IMR-90 (cell line): ENCODE measurements around the gene NHSL2. TPM values are rescaled to one million over a fixed set of nuclear protein-coding genes. Genes with fewer than 3 reads are reported as not detected.

Source experiments
- ATAC-seq: fragments of 200-7000 bp; cut with Tn5 transposase; 2 replicates; pipeline ENCODE4 v1.9.1; 2020; ENCODE audit warnings: low read depth, mild to moderate bottlenecking, moderate library complexity
- BruUV-seq: library from RNA; stranded (reverse); fragments of 400-500 nt; replicated peaks from 2 replicates; lab custom pipeline; 2021; lab: Mats Ljungman, UMichigan
- CTCF ChIA-PET: fragments of 300-600 bp; formaldehyde crosslinking; extraction: SDS; loops from one replicate; lab custom pipeline; 2021; ENCODE audit warnings: antibody characterized with exemption; lab: Yijun Ruan, JAX
- POLR2A ChIA-PET: fragments of 300-600 bp; sonication (Branson Sonifier 250); formaldehyde crosslinking; loops from one replicate; lab custom pipeline; 2022; ENCODE audit warnings: antibody characterized with exemption; ENCODE audit not compliant: unreplicated experiment; lab: Charles Lee
- DNase-seq: peaks from one replicate; pipeline ENCODE4 v3.0.0; 2013
- H2AFZ ChIP-seq: replicated peaks from 2 replicates; pipeline ENCODE3; 2013; ENCODE audit warnings: low read length, mild to moderate bottlenecking; ENCODE audit not compliant: poor library complexity
- H2AK5ac ChIP-seq: 2 replicates; pipeline ENCODE4 v1.6.1; 2013; ENCODE audit warnings: low read depth, low read length, inconsistent platforms
- H2AK9ac ChIP-seq: replicated peaks from 2 replicates; pipeline ENCODE3; 2013; ENCODE audit warnings: mild to moderate bottlenecking, low read depth, low read length, moderate library complexity; ENCODE audit not compliant: poor library complexity
- H2BK120ac ChIP-seq: 2 replicates; pipeline ENCODE4 v1.6.1; 2013; ENCODE audit warnings: low read depth, low read length, inconsistent platforms
- H2BK15ac ChIP-seq: 3 replicates; pipeline ENCODE4 v1.6.1; 2013; ENCODE audit warnings: low read depth, low read length, inconsistent platforms
- H2BK20ac ChIP-seq: 2 replicates; pipeline ENCODE4 v1.6.1; 2013; ENCODE audit warnings: low read depth, mild to moderate bottlenecking, inconsistent platforms, low read length, moderate library complexity
- H2BK5ac ChIP-seq: 2 replicates; pipeline ENCODE4 v1.6.1; 2013; ENCODE audit warnings: mild to moderate bottlenecking, low read depth, low read length, inconsistent platforms; ENCODE audit not compliant: poor library complexity, severe bottlenecking
- H3K14ac ChIP-seq: replicated peaks from 2 replicates; pipeline ENCODE4 v1.6.1; 2013; ENCODE audit warnings: low read depth, low read length, inconsistent platforms
- H3K18ac ChIP-seq: 2 replicates; pipeline ENCODE4 v1.6.1; 2013; ENCODE audit warnings: low read depth, low read length, control low read depth
- H3K23ac ChIP-seq: 2 replicates; pipeline ENCODE4 v1.6.1; 2013; ENCODE audit warnings: low read depth, low read length, inconsistent platforms
- H3K27ac ChIP-seq: 2 replicates; pipeline ENCODE4 v1.5.1; 2013; ENCODE audit warnings: mild to moderate bottlenecking, control low read depth, low read length; ENCODE audit not compliant: insufficient read depth
- H3K27me3 ChIP-seq: 2 replicates; pipeline ENCODE4 v1.6.1; 2013; ENCODE audit warnings: low read length; ENCODE audit not compliant: control insufficient read depth, insufficient read depth
- H3K36me3 ChIP-seq: 2 replicates; pipeline ENCODE4 v1.6.1; 2013; ENCODE audit warnings: low read length, mixed read lengths; ENCODE audit not compliant: control insufficient read depth, insufficient read depth
- H3K4ac ChIP-seq: 2 replicates; pipeline ENCODE4 v1.6.1; 2013; ENCODE audit warnings: low read depth, low read length, inconsistent platforms
- H3K4me1 ChIP-seq: 2 replicates; pipeline ENCODE4 v1.6.1; 2013; ENCODE audit warnings: low read length, mixed read lengths; ENCODE audit not compliant: control insufficient read depth, insufficient read depth
- H3K4me2 ChIP-seq: 2 replicates; pipeline ENCODE4 v1.6.1; 2013; ENCODE audit warnings: low read depth, mild to moderate bottlenecking, control low read depth, low read length, moderate library complexity
- H3K4me3 ChIP-seq: 2 replicates; pipeline ENCODE4 v1.5.1; 2013; ENCODE audit warnings: low read depth, mild to moderate bottlenecking, control low read depth, low read length, moderate library complexity; ENCODE audit not compliant: insufficient read depth
- H3K56ac ChIP-seq: 2 replicates; pipeline ENCODE4 v1.6.1; 2013; ENCODE audit warnings: low read length, inconsistent platforms; ENCODE audit not compliant: insufficient read depth; ENCODE audit errors: extremely low read depth
- H3K79me1 ChIP-seq, 2 experiments: 2 replicates each; pipeline ENCODE4 v1.6.1; 2013; ENCODE audit warnings: low read length in 2 of 2, inconsistent platforms in 1 of 2, low read depth in 1 of 2
- H3K9ac ChIP-seq: 2 replicates; pipeline ENCODE4 v1.6.1; 2013; ENCODE audit warnings: low read depth, low read length, control low read depth
- H3K9me1 ChIP-seq: 2 replicates; pipeline ENCODE4 v1.6.1; 2013; ENCODE audit warnings: low read length, inconsistent platforms; ENCODE audit not compliant: insufficient read depth
- H3K9me3 ChIP-seq: 2 replicates; pipeline ENCODE4 v1.6.1; 2013; ENCODE audit warnings: low read length; ENCODE audit not compliant: control insufficient read depth, insufficient read depth
- H4K20me1 ChIP-seq: 2 replicates; pipeline ENCODE4 v1.6.1; 2013; ENCODE audit warnings: low read length, inconsistent platforms; ENCODE audit not compliant: insufficient read depth
- H4K5ac ChIP-seq: 2 replicates; pipeline ENCODE4 v1.6.1; 2013; ENCODE audit warnings: mild to moderate bottlenecking, low read depth, low read length, control low read depth
- H4K8ac ChIP-seq, 2 experiments: 2 replicates each; pipeline ENCODE4 v1.6.1; 2013; ENCODE audit warnings: low read depth in 2 of 2, low read length in 2 of 2, control low read depth in 1 of 2, inconsistent platforms in 1 of 2
- H4K91ac ChIP-seq: 2 replicates; pipeline ENCODE4 v1.6.1; 2013; ENCODE audit warnings: low read depth, low read length, inconsistent platforms; ENCODE audit not compliant: insufficient read depth
- BHLHE40 ChIP-seq: fragments of 150-350 bp; IDR thresholded peaks from 2 replicates; pipeline ENCODE4 v1.6.1; 2016; ENCODE audit warnings: mild to moderate bottlenecking, low read depth, low read length
- CEBPB ChIP-seq: IDR thresholded peaks from 2 replicates; pipeline ENCODE4 v1.6.1; 2012; ENCODE audit warnings: low read depth, low read length, improper control_type of control experiment
- CHD1 ChIP-seq: IDR thresholded peaks from 2 replicates; pipeline ENCODE4 v1.6.1; 2012; ENCODE audit warnings: low read depth, low read length, improper control_type of control experiment
- CTCF ChIP-seq: conservative IDR thresholded peaks from 2 replicates; pipeline ENCODE4 v1.5.1; 2012; ENCODE audit warnings: mild to moderate bottlenecking, low read depth, low read length, improper control_type of control experiment
- ELK1 ChIP-seq: fragments of 150-350 bp; IDR thresholded peaks from 2 replicates; pipeline ENCODE4 v1.6.1; 2016; ENCODE audit warnings: low read depth, mild to moderate bottlenecking, low read length, moderate library complexity, borderline replicate concordance
- FOS ChIP-seq: fragments of 150-350 bp; IDR thresholded peaks from 2 replicates; pipeline ENCODE4 v1.6.1; 2016; ENCODE audit warnings: low read depth, low read length
- MAFK ChIP-seq: IDR thresholded peaks from 2 replicates; pipeline ENCODE4 v1.6.1; 2012; ENCODE audit warnings: low read depth, low read length, improper control_type of control experiment
- MXI1 ChIP-seq: IDR thresholded peaks from 2 replicates; pipeline ENCODE4 v1.6.1; 2012; ENCODE audit warnings: low read depth, mild to moderate bottlenecking, low read length, moderate library complexity, borderline replicate concordance
- NFE2L2 ChIP-seq: fragments of 150-350 bp; IDR thresholded peaks from 2 replicates; pipeline ENCODE4 v1.6.1; 2016; ENCODE audit warnings: low read depth, mild to moderate bottlenecking, low read length
- POLR2A ChIP-seq: IDR thresholded peaks from 2 replicates; pipeline ENCODE4 v1.6.1; 2012; ENCODE audit warnings: mild to moderate bottlenecking, low read depth, low read length
- RCOR1 ChIP-seq: IDR thresholded peaks from 2 replicates; pipeline ENCODE4 v1.6.1; 2012; ENCODE audit warnings: mild to moderate bottlenecking, low read length, improper control_type of control experiment; ENCODE audit not compliant: insufficient replicate concordance
- RFX5 ChIP-seq: IDR thresholded peaks from 2 replicates; pipeline ENCODE4 v1.8.0; 2012; ENCODE audit warnings: low read depth, mild to moderate bottlenecking, low read length, moderate library complexity
- SMC3 ChIP-seq: fragments of 150-350 bp; IDR thresholded peaks from 2 replicates; pipeline ENCODE4 v1.6.1; 2016; ENCODE audit warnings: low read depth, mild to moderate bottlenecking, antibody characterized with exemption, low read length, moderate library complexity
- USF2 ChIP-seq: fragments of 150-350 bp; IDR thresholded peaks from 2 replicates; pipeline ENCODE4 v1.6.1; 2017; ENCODE audit warnings: mild to moderate bottlenecking, antibody characterized with exemption, low read length, low read depth
- WGBS, 2 experiments: methylation state at CpG; one replicate each; pipeline versions ENCODE4 v1.1.5 to v1.1.7; 2013; ENCODE audit warnings: missing lambda C conversion rate in 2 of 2; ENCODE audit not compliant: insufficient read length in 1 of 2; ENCODE audit errors: extremely low coverage in 2 of 2; 5-methylcytosine and 5-hydroxymethylcytosine counted together
- dilution Hi-C: fragments of 300-500 bp; cut with HindIII; formaldehyde crosslinking; loops from one replicate; pipeline ENCODE4 v1.14.3; 2018; ENCODE audit warnings: low sequenced_read_pairs; ENCODE audit not compliant: unreplicated experiment
- in situ Hi-C: fragments of 300-500 bp; cut with MboI; formaldehyde crosslinking; loops from 3 replicates; pipeline ENCODE4 v1.14.3; 2019; ENCODE audit warnings: low sequenced_read_pairs, inconsistent platforms, mixed read lengths
- intact Hi-C: fragments of 100-400 bp; cut with micrococcal nuclease; formaldehyde crosslinking; loops from 2 replicates; pipeline ENCODE4 v1.10.0; 2022
- polyA plus RNA-seq, 3 experiments: library from polyadenylated mRNA; depleted of rRNA; stranded (reverse); fragments of >200 nt; gene quantifications; 2 replicates each; pipeline ENCODE4 v1.2.3, GENCODE V29; 2012; ENCODE audit warnings: low replicate concordance in 1 of 3
- total RNA-seq: library from RNA; depleted of rRNA; stranded (reverse); fragments of >200 nt; gene quantifications from 2 replicates; pipeline ENCODE4 v1.2.3, GENCODE V29; 2012

NHSL2 gene
- total and polyA plus RNA-seq, 2 of the 4 experiments (the other 2 are of a cell fraction), result 0.72 to 0.75 TPM

GRCh38 chrX:72142094-72142793, 231.6 kb downstream of the NHSL2 start:
- ChIA-PET CTCF (no interaction called here), POLR2A (no interaction called here)
- Histone ChIP-seq H3K9me3 (peaks cover 3% of the 10 kb centered on the region; the same call in 1 of the 2 replicates), H3K23ac (no peak overlapping the region), H2BK20ac (no peak overlapping the region), H4K91ac (no peak overlapping the region), H3K9ac (no peak overlapping the region), H3K36me3 (no peaks in the 10 kb centered on the region), H3K27me3 (peaks cover 61% of the 10 kb centered on the region), H2BK15ac (no peak overlapping the region), H2AK5ac (no peak overlapping the region), H3K14ac (no peak overlapping the region), H2AFZ (no peak overlapping the region), H3K9me1 (no peaks in the 10 kb centered on the region), H3K4me2 (no peak overlapping the region), H2BK5ac (no peak overlapping the region), H4K5ac (no peak overlapping the region), H3K18ac (no peak overlapping the region), H3K56ac (no peak overlapping the region), H4K8ac (no peak overlapping the region), H2AK9ac (no peak overlapping the region), H3K4me3 (no peak overlapping the region), H3K27ac (no peak overlapping the region), H4K20me1 (no peaks in the 10 kb centered on the region; the same call in 1 of the 2 replicates), H3K79me1 (no peaks in the 10 kb centered on the region), H2BK120ac (no peak overlapping the region), H3K4ac (no peak overlapping the region), H3K4me1 (no peaks in the 10 kb centered on the region)
- intact Hi-C loops (no loop called here), in situ Hi-C loops (no loop called here), dilution Hi-C loops (no loop called here)
- DNase-seq (no peak), ATAC-seq (no peak)
- WGBS, 2 experiments, result no CpG with 5 or more reads among the region's 8 CpGs
- BruUV-seq, result no TSS peak
- TF ChIP-seq MAFK, result no peak
- TF ChIP-seq NFE2L2, result no peak
- no peak for TF ChIP-seq FOS
- TF ChIP-seq POLR2A, result no peak
- TF ChIP-seq SMC3, result no peak
- no peak for TF ChIP-seq MXI1
- no peak for TF ChIP-seq CEBPB
- no peak for TF ChIP-seq CTCF
- TF ChIP-seq RCOR1, result no peak
- TF ChIP-seq BHLHE40, result no peak
- TF ChIP-seq RFX5, result no peak
- no peak for TF ChIP-seq USF2
- no peak for TF ChIP-seq ELK1
- TF ChIP-seq CHD1, result no peak
